Activated gamma-delta T cell treated with anti-CD3 and anti-CD28 coated beads, Interleukin-2, amount 50 U/mL, for 16 hours (primary cell): ENCODE results near the gene DCP2.
"Not testable (repeated sequence)": the region's sequence is repeated elsewhere in the genome, so short reads cannot be mapped to it uniquely, and the experiment has no call there.

Source experiments
- DNase-seq: peaks from one replicate; pipeline ENCODE4 v3.0.0-alpha.2; 2020; ENCODE audit warnings: low read depth

DCP2 gene

DNA sequence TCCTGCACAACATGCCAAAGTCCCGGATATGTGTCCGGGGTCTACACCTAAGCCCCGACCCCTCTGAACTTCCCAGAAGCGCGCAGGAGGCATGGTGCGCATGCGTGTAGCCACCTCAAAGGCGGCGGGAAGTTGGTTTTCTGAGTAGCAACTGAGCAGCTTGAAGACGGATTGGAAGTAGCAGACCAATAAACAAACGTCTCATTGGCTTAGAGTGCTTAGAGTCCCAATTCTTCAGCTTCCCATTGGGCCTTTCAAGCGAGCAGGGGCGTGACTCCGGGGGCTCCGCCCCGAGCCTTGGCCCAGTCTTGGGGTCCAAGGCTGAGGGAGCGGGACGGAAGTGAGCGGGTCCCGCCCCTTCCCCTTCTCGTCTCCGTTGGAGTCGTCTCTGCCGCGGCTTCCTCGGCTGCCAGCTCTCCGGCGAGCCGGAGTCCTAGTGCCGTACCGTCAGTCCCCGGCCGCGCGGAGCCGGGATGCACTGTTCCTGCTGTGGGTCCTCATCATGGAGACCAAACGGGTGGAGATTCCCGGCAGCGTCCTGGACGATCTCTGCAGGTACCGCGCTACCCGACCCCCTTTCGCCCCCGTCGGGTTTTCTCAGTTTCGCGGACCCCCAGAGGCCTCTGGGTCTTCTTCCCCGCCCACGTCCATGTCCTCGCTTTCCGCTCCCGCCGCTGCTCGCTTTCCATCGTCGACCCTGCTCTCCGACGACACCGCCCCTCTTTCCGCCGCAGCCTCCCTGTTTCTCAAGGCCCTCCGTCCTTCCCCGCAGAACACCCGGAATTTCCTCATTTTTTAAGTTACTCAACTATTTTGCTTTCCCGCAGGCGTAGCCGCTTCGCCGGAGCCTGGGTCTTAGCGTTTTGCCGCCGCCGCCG, at the start of gene DCP2:
TSS of gene DCP2 (plus strand) at position 367 of the 878 bp plus-strand sequence. CDS start at position 503, 136 bp downstream.
- peak; percentile 92 for DNase-seq

DNA sequence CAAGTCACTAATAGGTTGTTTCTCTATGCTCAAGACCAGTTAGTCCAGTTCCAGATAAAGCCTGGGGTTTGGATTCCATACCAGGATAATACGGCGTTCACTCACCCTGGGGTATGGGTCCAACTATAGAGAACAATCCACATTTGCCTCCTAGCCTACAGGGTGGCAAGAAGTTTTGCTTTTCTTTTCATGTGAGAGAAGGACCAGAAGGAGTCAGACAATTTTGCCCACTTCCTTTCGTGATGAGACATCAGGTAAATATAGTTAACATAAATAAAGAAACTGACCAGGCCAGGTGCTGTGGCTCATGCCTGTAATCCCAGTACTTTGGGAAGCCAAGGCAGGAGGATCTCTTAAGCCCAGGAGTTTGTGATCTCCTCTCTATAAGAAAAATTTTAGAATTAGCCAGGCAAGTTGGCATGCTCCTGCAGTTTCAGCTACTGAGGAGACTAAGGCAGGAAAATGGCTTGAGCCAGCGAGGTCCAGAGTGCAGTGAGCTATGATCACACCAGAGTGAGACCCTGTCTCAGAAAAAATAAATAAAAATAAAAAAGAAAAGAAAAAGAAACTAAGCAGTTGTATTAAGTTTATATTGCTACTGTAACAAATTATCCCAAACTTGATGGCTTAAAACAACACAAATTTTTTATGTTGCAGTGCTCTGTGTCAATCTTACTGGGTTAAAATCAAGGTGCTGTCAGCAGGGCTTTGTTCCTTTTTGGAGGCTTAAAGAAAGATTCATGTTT, 47.1 kb upstream of the DCP2 start:
- no peak for DNase-seq

DNA sequence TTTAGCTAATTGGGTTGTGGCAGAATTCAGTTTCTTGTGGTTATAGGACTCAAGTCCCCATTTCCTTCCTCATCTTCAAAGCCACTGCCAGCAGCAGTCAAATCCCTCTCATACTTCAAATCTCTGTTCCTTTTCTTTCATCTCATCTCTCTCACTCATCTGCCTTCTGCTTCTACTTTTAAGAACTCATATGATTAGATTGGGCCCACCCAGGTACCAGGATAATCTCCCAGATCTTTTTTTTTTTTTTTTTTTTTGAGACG, 46.6 kb upstream of the DCP2 start:
- no peak for DNase-seq

DNA sequence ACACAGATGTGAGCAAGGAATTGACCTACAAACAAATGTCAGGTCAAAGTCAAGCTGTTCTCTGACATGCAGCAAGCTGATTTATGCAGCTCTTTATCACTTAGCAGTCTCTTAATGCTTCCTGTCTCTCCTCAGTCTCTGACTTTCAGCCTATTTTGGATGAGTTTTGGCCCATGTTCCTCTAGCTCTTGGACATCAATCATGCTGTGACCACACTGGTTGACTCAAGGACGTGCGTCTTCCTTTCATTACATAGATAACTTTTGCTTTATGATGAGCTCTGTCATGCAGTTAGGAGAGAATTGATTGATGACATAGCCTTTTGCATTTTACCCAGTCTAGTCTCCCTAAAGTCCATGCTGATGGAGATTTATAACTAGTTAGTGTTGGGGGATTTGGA, 45.1 kb upstream of the DCP2 start:
- DNase-seq, result no peak

DNA sequence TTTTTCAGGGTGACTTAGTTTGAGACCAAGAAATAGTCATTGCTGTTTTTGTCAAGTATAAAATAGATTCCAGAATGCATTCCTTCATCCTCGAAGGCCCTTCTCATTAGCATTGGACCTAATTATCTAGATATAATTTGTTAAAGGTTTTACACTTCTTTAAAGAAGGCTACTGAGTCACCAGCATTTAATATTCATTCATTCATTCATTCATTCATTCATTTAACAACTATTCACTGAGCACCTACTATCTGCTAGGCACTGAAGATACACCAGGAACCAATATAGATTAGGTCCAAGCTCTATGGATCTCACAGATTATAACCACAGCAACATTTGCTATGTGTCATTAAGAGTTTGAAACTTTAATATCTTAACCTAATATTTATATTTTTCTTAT, 43.5 kb upstream of the DCP2 start:
- DNase-seq, result no peak

DNA sequence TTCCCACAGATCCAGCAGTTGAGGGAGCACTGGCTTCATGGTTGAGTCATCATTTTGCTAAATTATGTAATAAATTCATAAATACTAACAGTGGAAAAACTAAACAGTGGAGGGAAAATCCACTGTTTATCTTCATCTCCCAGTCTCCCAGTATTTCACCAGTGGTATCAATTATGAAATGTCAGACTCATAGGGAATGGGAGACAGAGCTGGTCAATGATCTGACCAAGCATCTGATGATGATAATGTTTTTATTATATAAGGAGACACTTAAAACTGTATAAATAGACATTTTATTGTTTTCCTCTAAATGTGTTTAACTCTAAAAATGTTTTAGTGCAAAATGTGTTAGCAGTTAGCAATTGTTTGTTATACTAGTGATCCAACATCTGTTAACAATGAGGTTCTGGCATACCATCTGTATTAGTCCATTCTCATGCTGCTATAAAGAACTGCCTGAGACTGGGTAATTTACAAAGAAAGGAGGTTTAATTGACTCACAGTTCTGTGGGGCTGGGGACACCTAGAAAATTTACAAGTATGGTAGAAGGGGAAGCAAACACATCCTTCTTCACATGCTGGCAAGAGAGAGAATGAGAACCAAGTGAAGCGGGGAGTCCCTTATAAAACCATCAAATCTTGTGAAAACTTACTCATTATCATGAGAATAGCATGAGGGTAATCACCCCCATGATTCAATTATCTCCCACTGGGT, 42.8 kb upstream of the DCP2 start:
- no peak for DNase-seq

DNA sequence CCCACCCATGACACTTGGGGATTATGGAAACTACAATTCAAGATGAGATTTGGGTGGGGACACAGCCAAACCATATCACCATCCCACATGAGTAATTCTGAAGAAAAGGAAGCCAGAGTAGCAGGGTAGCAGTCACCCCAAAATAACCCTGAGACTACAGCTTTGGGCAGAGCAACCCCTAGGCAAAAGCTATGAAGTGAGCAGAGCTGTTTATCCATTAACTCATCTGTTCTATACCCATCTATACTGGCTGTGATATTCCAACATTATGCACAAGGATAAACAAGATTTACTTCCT, 42.3 kb upstream of the DCP2 start:
- DNase-seq, result no peak

DNA sequence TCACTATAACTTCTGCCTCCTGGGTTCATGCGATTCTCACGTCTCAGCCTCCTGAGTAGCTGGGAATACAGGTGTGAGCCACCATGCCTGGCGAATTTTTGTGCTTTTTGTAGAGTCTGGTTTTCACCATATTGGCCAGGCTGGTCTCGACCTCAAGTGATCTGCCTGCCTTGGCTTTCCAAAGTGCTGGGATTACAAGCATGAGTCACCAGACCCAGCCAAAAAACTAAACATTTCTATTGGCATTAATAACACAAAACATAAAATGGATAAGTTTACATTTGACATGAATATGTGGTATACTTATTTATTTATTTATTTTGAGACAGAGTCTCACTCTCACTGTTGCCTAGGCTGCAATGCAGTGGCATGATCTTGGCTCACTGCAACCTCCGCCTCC, 40.9 kb upstream of the DCP2 start:
- DNase-seq, result no peak

DNA sequence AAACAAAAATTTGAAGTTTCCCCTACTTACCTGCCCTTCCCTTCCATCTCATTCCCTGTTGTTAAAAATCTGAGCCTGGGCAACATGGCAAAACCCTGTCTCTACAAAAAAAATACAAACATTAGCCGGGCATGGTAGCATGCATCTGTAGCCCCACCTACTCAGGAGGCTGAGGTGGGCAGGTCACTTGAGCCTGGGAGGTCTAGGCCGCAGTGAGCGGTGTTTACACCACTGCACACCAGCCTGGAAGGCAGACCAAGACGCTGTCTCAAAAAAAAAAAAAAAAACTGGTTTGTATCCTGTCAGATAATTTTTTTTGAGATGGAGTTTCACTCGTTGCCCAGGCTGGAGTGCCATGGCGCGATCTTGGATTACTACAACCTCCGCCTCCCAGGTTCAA, 38.3 kb upstream of the DCP2 start:
- DNase-seq, result no peak

DNA sequence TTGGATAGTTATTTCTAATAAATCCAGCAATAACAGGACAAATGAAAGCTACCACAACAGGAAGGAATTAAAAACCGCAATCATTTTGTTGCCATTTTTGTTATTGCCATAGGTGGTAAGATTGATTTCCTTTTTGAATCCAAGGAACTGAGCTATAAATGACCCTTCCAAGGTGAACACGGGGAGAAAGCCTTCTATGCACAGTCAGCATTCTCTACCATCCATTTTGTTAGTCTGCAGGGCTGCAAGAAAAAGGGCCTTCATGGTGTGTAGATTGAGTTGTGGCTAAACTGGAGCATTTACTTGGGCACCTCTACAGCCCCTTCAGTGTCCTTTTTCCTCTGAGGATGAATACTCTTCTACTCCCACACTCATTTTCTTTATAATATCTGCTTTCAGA, 35.9 kb upstream of the DCP2 start:
- no peak for DNase-seq

DNA sequence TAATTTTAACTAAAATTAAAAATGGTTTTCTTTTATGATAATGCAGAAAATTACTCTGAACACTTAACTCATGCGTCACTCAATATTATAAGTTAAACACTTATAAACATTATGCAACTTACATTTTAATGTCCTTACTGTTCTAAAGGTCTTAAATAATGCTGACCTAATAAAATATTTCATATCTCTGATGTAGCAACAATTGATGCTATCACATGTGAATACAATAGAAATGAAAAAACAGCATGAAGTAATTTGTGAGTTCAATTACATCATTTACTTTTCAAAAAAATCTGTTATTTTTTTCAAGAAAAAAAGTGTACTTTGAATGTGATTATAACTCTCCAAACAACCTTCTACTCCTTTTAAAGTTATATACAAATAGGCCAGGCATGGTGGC, 28.1 kb upstream of the DCP2 start:
- DNase-seq, result no peak

DNA sequence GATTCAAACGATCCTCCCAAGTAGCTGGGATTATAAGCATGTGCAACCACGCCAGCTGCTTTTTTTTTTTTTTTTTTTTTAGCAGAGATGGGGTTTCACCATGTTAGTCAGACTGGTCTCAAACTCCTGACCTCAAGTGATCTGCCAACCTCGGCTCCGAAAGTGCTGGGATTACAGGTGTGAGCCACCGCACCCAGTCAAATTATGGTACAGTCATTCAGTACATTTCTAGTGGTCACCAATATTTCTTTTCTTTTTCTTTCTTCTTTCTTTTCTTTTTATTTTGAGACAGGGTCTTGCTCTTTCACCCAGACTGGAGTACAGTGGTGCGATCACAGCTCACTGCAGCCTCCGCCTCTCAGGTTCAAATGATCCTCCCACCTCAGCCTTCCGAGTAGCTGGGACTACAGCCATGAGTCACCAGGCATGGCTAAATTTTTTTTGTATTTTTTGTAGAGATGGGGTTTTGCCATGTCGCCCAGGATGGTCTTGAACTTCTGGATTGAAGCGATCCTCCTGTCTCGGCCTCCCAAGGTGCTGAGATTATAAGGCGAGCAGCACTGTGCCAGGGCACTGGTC, 25.4 kb upstream of the DCP2 start:
- DNase-seq, result no peak

DNA sequence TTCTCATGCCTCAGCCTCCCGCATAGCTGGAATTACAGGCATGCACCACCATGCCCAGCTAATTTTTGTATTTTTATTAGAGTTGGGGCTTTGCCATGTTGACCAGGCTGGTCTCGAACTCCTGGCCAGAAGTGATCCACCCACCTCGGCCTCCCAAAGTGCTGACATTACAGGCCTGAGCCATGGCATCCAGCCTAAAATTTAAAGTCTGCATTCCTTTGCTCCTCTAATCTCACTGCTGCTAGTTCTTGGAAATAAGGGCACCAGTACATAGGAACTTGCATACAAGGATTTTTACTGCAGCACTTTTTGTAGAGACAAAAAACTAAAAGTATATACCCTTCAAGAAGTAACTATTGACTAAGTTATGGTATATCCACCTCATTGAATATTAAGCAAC, 20.0 kb upstream of the DCP2 start:
- DNase-seq, result no peak

DNA sequence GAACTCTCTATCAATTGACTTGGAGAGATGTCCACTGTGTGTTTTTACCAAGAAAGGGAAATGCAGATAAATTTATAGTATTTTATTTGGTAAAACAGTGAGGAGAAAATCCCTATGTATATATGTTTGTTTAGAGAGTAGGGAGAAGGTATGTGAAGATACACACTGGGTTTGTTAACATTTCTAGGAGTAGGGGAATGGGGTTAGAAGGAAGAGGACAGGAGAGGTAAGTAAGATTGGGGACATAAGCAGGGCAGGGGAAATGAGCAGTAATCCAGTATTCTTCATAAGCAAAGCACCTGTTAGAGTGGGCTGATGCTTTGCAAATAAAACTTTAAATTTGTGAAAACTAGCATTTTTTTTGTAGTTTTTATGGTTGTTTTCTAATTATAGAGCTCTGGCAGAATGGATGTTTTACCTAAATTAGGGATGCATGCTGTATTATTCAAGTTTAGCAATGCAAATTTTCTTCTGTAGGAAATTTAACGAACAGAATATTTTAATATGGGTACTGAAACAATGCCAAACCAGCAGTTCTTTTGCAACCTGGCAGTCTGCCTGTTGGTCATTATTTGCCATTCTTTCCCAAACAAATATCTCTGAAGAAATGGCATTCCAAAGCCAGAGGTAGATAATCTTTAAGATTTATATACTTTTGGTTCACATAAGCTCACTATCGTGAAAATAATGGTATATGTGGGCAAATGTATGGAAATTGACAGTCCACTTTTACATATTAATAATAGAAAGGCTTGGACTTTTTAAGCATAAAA, 19.4 kb upstream of the DCP2 start:
- DNase-seq, result no peak

DNA sequence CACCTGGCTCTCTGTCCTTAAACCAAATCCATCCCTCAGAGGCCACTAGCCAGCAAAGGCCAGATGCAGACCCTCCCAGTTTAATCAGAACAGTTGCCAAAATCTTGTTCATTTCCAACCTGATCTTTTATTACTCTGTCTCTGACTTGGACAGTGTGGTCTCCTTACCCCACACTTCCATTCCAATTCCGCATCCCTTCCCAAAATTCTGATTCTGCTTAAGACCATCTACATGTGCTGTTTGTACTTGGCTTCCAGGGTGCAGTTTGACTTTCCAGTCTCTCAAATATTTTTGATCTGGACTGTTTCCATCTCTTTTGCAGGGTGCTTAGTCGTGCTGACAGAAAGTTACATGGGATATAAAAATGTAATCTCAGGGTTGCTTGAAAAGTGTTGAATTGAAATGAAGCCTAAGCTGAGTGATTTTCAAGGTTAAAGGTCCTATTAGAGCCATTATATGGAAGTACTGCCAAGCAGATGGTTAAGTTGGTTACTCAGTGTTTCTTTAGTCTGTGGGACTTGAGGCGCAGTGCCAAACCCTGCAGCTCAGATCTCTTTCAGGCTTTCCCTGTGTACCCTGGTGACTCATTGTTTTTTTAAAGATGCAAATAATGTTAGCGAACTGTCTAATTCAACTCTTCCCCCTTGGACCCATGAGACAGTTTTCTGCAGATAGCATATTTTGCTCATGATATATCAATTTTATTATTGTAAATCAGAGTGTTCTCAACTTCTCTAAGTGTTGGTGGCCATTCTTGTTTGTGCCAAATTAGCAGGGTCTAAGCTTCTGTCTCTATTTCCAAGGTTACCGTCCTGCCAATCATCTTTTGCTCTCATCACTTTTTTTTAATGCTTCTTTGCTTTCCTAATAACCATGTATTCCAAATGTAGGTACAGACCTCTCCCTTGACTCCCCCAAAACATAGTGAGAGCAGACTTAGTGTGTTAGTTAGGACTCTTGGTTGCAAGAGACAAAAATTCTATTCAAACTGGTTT, 18.2 kb upstream of the DCP2 start:
- no peak for DNase-seq

DNA sequence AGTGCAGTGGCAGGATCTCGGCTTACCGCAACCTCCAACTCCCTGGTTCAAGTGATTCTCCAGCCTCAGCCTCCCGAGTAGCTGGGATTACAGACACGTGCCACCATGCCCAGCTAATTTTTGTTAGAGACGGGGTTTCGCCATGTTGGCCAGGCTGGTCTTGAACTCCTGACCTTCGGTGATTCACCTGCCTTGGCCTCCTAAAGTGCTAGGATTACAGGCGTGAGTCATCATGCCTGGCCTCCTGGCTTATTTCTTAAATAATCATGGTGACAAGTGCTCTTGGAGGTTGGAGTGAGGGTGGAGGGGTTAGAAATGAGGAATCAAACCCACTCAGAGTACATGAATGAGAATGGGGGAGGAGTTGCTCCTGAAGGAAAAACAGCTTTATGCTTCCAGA, 16.7 kb upstream of the DCP2 start:
- not testable (repeated sequence) for DNase-seq

DNA sequence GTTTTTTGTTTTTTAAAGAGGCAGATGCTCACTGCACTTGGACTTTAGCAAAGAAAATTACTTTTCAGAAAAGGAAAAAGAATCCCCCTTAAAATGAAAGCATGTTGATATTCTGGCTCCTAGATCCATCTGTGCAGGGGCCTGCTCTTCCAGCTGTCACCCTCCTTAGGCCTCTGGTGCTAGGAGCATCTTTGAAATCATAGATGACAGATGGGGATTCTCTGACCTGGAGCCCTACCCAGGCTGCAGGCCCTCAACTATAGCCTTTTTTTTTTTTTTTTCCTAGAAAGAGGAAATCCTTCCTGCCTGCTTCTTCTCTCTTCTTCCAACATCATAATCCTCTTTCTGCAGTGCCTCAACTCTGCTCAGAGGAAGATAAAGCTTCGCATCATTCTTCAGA, 16.3 kb upstream of the DCP2 start:
- no peak for DNase-seq

DNA sequence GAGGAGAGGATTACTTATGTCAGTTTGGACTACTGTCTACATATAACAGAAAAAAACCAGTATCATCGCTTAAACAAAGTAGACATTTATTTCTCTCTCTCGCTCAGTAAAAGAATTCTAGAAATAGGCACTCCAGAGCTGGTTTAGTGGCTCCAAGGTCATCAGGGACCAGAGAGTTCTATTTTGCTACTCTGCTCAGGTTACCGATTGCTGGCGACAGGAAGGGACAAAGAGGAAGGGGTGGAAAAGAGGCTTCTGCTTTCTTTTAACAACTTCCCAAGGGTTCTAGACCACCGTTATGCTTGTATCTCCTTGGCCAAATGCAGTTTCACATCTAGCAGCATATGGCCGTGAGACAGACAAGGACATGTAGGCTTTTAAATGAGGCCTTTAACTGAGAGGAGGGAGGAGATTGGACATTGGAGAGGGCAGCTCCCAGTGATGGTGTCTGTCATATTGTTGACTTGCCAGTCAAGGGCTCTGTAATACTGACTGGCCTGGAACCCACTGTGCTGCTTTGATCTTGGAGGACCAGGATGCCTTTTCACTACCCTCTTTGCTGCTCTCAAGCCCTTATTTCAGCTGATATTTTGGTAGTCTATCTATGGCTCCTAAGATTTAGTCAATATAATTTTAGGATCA, 15.6 kb upstream of the DCP2 start:
- no peak for DNase-seq

DNA sequence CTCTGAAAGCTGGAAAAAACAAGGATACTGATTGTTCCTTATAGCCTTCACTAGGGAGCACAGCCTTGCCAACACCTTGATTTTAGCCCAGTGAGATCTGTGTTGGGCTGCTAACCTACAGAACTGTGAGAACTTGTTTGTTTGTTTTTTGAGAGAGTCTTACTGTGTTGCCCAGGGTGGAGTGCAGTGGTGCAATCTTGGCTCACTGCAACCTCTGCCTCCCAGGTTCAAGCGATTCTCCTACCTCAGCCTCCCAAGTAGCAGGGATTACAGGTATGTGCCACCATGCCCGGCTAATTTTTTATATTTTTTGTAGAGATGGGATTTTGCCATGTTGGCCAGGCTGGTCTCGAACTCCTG, 13.2 kb upstream of the DCP2 start:
- DNase-seq, result not testable (repeated sequence)

DNA sequence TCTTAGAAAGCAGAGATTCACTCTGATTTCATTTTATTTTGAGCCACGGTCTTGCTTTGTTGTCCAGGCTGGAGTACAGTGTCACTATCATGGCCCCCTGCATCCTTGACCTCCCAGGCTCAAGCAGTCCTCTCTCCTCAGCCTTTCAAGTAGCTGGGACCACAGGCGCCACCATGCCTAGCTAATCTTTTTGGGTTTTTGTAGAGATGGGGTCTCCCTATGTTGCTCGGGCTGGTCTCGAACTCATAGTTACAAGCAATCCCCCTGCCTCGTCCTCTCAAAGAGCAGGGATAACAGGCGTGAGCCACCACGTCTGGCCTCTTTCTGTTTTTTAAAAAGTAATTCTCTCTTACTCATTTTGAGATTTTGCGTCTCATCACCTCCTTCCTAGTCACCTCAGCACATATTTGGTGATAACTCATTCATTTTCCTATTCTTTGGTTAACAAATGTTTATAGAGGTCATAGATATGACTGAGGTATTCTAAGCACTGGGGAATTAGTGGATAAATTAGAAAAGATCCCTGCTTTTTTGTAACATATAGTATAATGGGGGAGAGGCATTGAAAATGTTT, 10.8 kb upstream of the DCP2 start:
- no peak for DNase-seq
